Neural progenitor cell (in vitro differentiated cells): ENCODE data around the gene SPTBN1.

Experiments
- EZH2 ChIP-seq: fragments of 200-600 bp; sonication (generic); IDR thresholded peaks from 2 replicates; pipeline ENCODE4 v1.6.1; 2017; ENCODE audit warnings: antibody characterized with exemption, mild to moderate bottlenecking, moderate library complexity
- TF ChIP-seq, protein P1 (sequence below): fragments of 200-600 bp; sonication (generic); IDR thresholded peaks from 2 replicates; pipeline ENCODE4 v1.5.1; 2017; ENCODE audit warnings: antibody characterized with exemption, mild to moderate bottlenecking

DNA sequence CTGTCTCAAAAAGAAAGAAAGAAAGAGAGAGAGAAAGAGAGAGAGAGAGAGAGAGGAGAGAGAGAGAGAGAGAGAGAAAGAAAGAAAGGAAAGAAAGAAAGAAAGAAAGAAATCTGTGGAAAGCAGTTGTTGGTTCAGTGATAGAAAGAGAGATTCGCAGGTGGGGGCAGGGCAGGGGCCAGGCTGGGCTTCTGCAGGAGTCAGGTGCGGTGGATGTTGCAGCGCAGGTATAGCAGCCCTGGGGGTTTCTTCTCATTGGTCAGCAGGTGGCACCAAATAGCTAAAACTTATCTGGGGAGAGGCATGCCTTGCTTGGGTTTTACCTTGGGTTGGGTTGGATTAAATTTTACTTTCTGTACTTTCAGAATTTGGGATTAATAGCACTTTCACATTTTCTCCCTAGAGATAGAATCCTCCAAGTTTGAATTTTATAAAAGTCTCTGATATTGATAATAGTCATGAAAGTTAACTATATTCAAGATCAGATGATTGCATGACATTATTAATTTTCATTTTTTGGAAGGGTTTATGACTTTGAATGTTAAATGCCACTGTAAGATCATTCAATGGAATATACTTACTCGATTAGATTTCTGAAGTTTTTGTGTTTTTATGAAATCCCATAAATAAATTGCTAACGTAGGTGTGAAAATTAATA is 66.6 kb downstream of the SPTBN1 start:
- TF ChIP-seq, protein P1, sequence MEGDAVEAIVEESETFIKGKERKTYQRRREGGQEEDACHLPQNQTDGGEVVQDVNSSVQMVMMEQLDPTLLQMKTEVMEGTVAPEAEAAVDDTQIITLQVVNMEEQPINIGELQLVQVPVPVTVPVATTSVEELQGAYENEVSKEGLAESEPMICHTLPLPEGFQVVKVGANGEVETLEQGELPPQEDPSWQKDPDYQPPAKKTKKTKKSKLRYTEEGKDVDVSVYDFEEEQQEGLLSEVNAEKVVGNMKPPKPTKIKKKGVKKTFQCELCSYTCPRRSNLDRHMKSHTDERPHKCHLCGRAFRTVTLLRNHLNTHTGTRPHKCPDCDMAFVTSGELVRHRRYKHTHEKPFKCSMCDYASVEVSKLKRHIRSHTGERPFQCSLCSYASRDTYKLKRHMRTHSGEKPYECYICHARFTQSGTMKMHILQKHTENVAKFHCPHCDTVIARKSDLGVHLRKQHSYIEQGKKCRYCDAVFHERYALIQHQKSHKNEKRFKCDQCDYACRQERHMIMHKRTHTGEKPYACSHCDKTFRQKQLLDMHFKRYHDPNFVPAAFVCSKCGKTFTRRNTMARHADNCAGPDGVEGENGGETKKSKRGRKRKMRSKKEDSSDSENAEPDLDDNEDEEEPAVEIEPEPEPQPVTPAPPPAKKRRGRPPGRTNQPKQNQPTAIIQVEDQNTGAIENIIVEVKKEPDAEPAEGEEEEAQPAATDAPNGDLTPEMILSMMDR = peak; percentile 69
- TF ChIP-seq EZH2 = no peak
